Measurements from ENCODE around the gene TSPAN3.

- TF ChIP-seq GATA3 (IDR thresholded peaks at IDR 0.05; ENCODE audit: low read depth, low read length): no peak
- TF ChIP-seq GATA2 (IDR thresholded peaks at IDR 0.05; ENCODE audit: low read depth, low read length): no peak
Observed at GRCh38 chr15:77070180-77070494, 772 bp downstream of the TSPAN3 start.
